ENCODE results near the gene METTL21A.

GRCh38 chr2:207589143-207589542 is 36.1 kb downstream of the METTL21A start:
- TF ChIP-seq CTCF (IDR thresholded peaks at IDR 0.05) (no peak), POLR2AphosphoS5 (IDR thresholded peaks at IDR 0.05; ENCODE audit: low read depth, low read length) (no peak), REST (IDR thresholded peaks at IDR 0.05; ENCODE audit: insufficient read depth in 1 of 2, low read depth in 2 of 2, low read length in 1 of 2) (no peak)
